Upper lobe of left lung (tissue), 6 donors: ENCODE results near the gene IFI30. TPM values are rescaled to one million over a fixed set of nuclear protein-coding genes. Genes with fewer than 3 reads are reported as not detected.

Experiments
- ATAC-seq, 2 donors: fragments of 200-7000 bp; cut with Tn5 transposase; one replicate each; pipeline ENCODE4 v1.9.1; 2022; ENCODE audit warnings: mild to moderate bottlenecking in 2 of 2, moderate library complexity in 2 of 2; ENCODE audit not compliant: low FRiP score in 2 of 2
- DNase-seq, 2 donors: peaks; one replicate each; pipeline ENCODE4 v3.0.0-alpha.2; 2019 to 2020
- H3K27ac ChIP-seq, 4 donors: fragments of 200-600 bp; sonication (generic); one replicate each; pipeline ENCODE4 v1.5.1; 2016 to 2019
- H3K27me3 ChIP-seq, 4 donors: fragments of 200-600 bp; sonication (generic); one replicate each; pipeline ENCODE4 v1.5.1; 2017 to 2019
- H3K36me3 ChIP-seq, 4 donors: fragments of 200-600 bp; sonication (generic); one replicate each; pipeline ENCODE4 v1.5.1; 2016 to 2019
- H3K4me1 ChIP-seq, 4 donors: fragments of 200-600 bp; sonication (generic); one replicate each; pipeline ENCODE4 v1.5.1; 2018 to 2019
- H3K4me3 ChIP-seq, 4 donors: fragments of 200-600 bp; sonication (generic); one replicate each; pipeline ENCODE4 v1.5.1; 2017 to 2019; ENCODE audit warnings: mild to moderate bottlenecking in 2 of 4, moderate library complexity in 1 of 4
- H3K9me3 ChIP-seq, 4 donors: fragments of 200-600 bp; sonication (generic); one replicate each; pipeline ENCODE4 v1.5.1; 2018 to 2019
- EP300 ChIP-seq, 4 donors: sonication (generic); formaldehyde crosslinking; IDR thresholded peaks; one replicate each; pipeline ENCODE4 v1.5.1; 2017; ENCODE audit warnings: antibody characterized with exemption in 4 of 4, control low read depth in 2 of 4
- POLR2A ChIP-seq, 4 donors: fragments of 450-650 bp; IDR thresholded peaks; one replicate each; pipeline ENCODE4 v1.5.1; 2016 to 2017; ENCODE audit warnings: antibody characterized with exemption in 4 of 4, mild to moderate bottlenecking in 2 of 4
- POLR2AphosphoS5 ChIP-seq, 2 donors: sonication (generic); formaldehyde crosslinking; IDR thresholded peaks; one replicate each; pipeline ENCODE4 v1.5.1; 2017; ENCODE audit warnings: antibody characterized with exemption in 2 of 2
- WGBS, 2 donors: methylation state at CpG; one replicate each; pipeline ENCODE4 v1.1.5; 2017 to 2018; 5-methylcytosine and 5-hydroxymethylcytosine counted together
- total RNA-seq, 6 donors: library from RNA; depleted of rRNA in 4 of 6; stranded (reverse); fragments of >200 nt in 4 of 6; gene quantifications; one replicate each; pipeline versions ENCODE4 v1.1.0 to v1.2.1, GENCODE V29; 2016 to 2021
- TF ChIP-seq, protein P1 (sequence below), 6 experiments: fragments of 450-650 bp in 4 of 6; fragments of 200-600 bp in 2 of 6; sonication (generic) in 2 of 6; IDR thresholded peaks; one replicate each; pipeline ENCODE4 v1.5.1; 2016 to 2019; ENCODE audit warnings: antibody characterized with exemption in 6 of 6
- donor health status: DM: no; HTN: no; CAD: no; lungs with moderate emphysema.
- donor health status: DM: no; HTN: yes; CAD: no; lungs with severe emphysema.

The IFI30 gene
- 100 to 1,000 TPM; 228 to 764 (median 476) TPM for total RNA-seq

DNA sequence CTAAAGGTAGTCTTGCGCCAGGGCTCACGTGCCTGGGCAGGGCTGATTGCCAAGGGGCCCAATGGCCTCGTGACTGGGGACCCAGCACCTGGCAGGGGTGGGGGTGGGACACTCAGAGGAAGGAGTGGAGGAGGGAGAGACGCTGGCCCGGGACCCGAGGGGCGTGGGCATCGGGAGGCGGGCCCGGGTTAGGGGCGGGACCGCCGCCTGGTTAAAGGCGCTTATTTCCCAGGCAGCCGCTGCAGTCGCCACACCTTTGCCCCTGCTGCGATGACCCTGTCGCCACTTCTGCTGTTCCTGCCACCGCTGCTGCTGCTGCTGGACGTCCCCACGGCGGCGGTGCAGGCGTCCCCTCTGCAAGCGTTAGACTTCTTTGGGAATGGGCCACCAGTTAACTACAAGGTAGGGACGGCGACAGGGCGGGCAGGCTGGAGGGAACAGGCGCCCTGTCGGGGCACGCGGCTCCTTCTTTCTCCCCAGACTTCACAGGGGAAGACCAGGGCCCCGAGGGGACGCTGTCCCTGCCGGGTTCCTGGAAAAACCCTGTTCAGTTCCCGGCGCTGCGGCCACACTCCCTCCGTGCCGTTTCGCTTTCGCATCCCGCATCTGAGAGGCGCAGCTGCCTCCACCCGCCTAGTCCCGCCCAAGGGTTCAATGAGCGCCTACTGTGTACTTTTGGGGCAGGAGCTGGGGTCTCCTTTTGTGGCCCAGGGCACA, at the start of gene IFI30:
IFI30 (plus strand) TSS at position 242 of the 717 bp plus-strand sequence; CDS start at position 271, 29 bp downstream.
- DNase-seq (peak; percentile 94 to 96), ATAC-seq (peak; percentile 86 to 88)
- peaks cover 8 to 43% (median 21%) of the 10 kb centered on the region in 4 donors for H3K4me1 ChIP-seq
- peak within 1 kb of the TSS; percentile 69 to 91 (median 82) for H3K27ac ChIP-seq
- TF ChIP-seq, protein P1, sequence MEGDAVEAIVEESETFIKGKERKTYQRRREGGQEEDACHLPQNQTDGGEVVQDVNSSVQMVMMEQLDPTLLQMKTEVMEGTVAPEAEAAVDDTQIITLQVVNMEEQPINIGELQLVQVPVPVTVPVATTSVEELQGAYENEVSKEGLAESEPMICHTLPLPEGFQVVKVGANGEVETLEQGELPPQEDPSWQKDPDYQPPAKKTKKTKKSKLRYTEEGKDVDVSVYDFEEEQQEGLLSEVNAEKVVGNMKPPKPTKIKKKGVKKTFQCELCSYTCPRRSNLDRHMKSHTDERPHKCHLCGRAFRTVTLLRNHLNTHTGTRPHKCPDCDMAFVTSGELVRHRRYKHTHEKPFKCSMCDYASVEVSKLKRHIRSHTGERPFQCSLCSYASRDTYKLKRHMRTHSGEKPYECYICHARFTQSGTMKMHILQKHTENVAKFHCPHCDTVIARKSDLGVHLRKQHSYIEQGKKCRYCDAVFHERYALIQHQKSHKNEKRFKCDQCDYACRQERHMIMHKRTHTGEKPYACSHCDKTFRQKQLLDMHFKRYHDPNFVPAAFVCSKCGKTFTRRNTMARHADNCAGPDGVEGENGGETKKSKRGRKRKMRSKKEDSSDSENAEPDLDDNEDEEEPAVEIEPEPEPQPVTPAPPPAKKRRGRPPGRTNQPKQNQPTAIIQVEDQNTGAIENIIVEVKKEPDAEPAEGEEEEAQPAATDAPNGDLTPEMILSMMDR (IDR thresholded peaks at IDR 0.05): peak in 1 of 6 experiments; percentile 11
- peak; percentile 80 to 95 for TF ChIP-seq POLR2AphosphoS5 (IDR thresholded peaks at IDR 0.05)
- TF ChIP-seq POLR2A (IDR thresholded peaks at IDR 0.05): peak in 3 of 4 donors; percentile 77 to 96 (median 95)
- TF ChIP-seq EP300 (IDR thresholded peaks at IDR 0.05): peak in 1 of 4 donors; percentile 87
- peak within 1 kb of the TSS; percentile 31 to 71 (median 59) for H3K4me3 ChIP-seq
- no peaks in the 10 kb centered on the region for H3K9me3 ChIP-seq
- H3K27me3 ChIP-seq: no peaks in the 10 kb centered on the region
- WGBS, 2 donors: 0 to 3% methylated on average over 5 to 38 of the region's 47 CpGs
- peaks cover 0 to 33% (median 16%) of the 10 kb centered on the region in 4 donors for H3K36me3 ChIP-seq

GRCh38 chr19:18123819-18124218, 49.8 kb upstream of the IFI30 start:
- H3K27me3 ChIP-seq: no peaks in the 10 kb centered on the region
- no peak for DNase-seq
- H3K9me3 ChIP-seq: no peaks in the 10 kb centered on the region
- 78 to 93% methylated on average over 25 to 26 of the region's 26 CpGs for WGBS, 2 donors
- H3K4me1 ChIP-seq: peaks cover 3 to 6% (median 5%) of the 10 kb centered on the region in 4 donors
- H3K27ac ChIP-seq: no peak overlapping the region
- peaks cover 0 to 49% (median 31%) of the 10 kb centered on the region in 4 donors for H3K36me3 ChIP-seq
- no peak overlapping the region for H3K4me3 ChIP-seq
- TF ChIP-seq EP300 (IDR thresholded peaks at IDR 0.05) (no peak), POLR2A (IDR thresholded peaks at IDR 0.05) (no peak), POLR2AphosphoS5 (IDR thresholded peaks at IDR 0.05) (no peak)
- TF ChIP-seq, protein P1 (IDR thresholded peaks at IDR 0.05): no peak
- ATAC-seq: no peak

- Histone ChIP-seq H3K4me3 (no peak overlapping the region), H3K9me3 (no peaks in the 10 kb centered on the region), H3K36me3 (peaks cover 5 to 70% (median 51%) of the 10 kb centered on the region in 4 donors), H3K4me1 (no peaks in the 10 kb centered on the region), H3K27ac (no peak overlapping the region), H3K27me3 (no peaks in the 10 kb centered on the region)
- no peak for TF ChIP-seq POLR2A (IDR thresholded peaks at IDR 0.05)
- TF ChIP-seq EP300 (IDR thresholded peaks at IDR 0.05): no peak
- TF ChIP-seq POLR2AphosphoS5 (IDR thresholded peaks at IDR 0.05): no peak
- TF ChIP-seq, protein P1 (IDR thresholded peaks at IDR 0.05): no peak
- WGBS, 2 donors: 94 to 97% methylated on average over 2 of the region's 2 CpGs
- DNase-seq: no peak
- ATAC-seq: no peak
Measured at GRCh38 chr19:18126097-18126496, 47.5 kb upstream of the IFI30 start.

GRCh38 chr19:18128044-18128443, 45.6 kb upstream of the IFI30 start:
- no peaks in the 10 kb centered on the region for H3K27me3 ChIP-seq
- ATAC-seq: no peak
- no peaks in the 10 kb centered on the region for H3K9me3 ChIP-seq
- peaks cover 10 to 82% (median 59%) of the 10 kb centered on the region in 4 donors for H3K36me3 ChIP-seq
- DNase-seq: peak in 1 of 2 donors; percentile 40
- H3K4me1 ChIP-seq: no peaks in the 10 kb centered on the region
- no peak overlapping the region for H3K4me3 ChIP-seq
- 64% methylated on average over 3 of the region's 3 CpGs; no CpG with 5 or more reads in 1 of the 2 donors for WGBS, 2 donors
- TF ChIP-seq POLR2A (IDR thresholded peaks at IDR 0.05) (no peak), EP300 (IDR thresholded peaks at IDR 0.05) (no peak), POLR2AphosphoS5 (IDR thresholded peaks at IDR 0.05) (no peak)
- TF ChIP-seq, protein P1 (IDR thresholded peaks at IDR 0.05): no peak
- H3K27ac ChIP-seq: peak overlapping the region in 1 of 4 donors; percentile 23
